GM21737 (cell line): ENCODE data around the gene MAGI2.

Source experiments
- ATAC-seq: cut with Tn5 transposase; IDR thresholded peaks from one replicate; pipeline ENCODE4 v1.9.1; 2021; ENCODE audit warnings: mild to moderate bottlenecking, moderate library complexity; ENCODE audit not compliant: unreplicated experiment

The MAGI2 gene

DNA sequence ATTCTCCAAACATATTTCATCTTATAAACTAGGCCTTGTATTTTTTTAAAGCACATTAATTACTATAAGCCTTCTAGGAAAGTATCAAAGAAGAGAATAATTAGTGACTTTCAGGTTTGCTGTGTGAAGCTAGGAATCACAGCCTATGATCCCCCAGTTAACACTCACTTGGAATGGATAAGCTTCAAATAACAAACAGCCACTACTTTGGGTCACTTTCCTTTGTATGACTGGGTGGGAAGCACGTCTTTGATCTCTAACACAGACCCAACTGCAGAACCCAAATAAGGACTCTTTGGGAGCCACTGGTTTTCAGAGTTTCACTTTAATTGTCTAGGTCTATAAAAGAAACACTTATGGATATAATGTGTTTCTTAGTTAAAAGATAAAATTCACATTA is 769.3 kb downstream of the MAGI2 start:
- ATAC-seq: no peak

DNA sequence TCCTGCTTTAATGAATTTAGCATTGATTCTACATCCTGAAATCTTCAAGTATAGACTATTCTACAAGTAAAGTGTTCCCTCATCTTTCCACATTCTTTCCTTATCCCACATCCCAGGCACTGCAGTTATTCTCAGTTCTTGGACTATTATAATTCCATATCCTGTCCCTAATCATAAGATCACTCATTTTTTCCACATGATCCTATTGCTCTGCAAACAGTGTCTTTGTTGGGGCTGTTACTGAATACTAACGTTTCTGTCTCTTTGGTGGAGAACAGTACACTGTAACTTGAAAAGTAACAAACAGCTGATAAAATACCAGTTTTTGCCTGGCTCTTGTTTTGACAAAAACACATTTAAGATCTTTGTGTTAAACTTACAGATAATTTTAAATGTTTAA is 769.9 kb downstream of the MAGI2 start:
- ATAC-seq: no peak

DNA sequence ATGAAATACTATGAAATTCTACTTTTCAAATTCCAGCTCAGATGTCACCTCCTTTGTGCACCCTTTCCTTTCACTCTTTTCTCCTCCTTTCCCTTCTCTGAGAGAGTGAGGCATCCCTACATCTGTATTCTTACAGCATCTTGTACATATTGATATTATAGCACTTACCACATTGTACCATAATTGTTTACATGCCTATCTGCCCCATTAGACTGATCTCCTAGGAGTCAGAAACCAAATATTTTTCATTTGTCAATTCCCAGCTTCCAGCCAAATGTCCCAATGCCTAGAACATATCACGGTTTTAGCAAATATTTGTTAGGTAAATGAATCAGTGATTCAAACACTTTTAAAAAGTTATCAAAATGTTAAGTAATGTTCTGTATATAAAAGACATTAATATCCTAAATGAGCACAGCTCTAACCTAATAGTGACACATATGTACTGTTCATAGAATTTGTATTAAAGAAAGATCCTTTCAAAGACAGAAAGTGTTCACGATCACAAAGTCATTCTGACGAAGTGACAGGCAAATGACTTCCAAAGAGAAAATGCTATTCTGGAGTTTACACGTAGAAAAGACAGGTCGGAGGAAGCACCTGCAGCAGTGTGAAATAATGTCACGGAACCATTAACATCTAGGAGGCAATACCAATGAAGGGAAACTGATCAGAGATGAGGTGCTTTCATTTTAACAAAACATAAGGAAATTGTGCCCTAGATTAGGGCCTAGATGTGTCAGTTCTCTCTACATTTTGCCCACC is 774.2 kb downstream of the MAGI2 start:
- no peak for ATAC-seq

DNA sequence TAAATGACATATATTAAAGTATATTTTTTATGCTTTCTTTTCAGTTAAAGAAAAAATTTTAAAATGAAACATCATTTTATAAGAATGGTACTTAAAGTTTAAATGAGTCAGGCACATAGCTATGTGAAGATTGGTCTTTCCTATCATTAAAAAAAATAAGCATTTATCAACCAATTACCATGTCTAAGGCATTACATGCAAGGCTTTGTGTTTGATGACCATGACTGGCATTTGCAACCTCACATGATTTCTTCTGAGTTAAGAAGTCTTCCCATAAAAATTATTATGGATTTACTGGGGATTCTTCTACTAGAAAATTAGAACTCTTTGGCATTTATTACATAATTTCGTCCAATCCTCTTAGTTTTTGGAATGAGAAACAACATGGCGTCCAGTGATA is 776.1 kb downstream of the MAGI2 start:
- ATAC-seq: no peak

DNA sequence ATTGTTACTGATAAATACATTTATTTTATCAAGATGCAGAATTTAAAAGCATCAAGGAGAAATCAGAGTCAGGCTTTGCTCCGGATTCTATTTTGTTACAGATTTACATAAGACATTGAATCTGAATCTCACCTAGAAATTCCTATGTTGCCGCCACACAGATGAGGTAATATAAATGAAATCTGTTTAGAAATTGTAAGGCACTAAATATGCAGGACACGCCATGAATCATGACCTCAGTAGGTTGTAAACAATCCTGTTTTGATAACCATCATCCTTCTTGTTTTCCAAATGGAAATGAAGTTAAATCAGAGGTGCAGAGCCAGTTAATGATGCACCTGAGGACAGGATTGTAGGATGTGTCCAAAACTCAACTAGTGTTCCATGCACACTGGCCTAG is 778.0 kb downstream of the MAGI2 start:
- no peak for ATAC-seq

DNA sequence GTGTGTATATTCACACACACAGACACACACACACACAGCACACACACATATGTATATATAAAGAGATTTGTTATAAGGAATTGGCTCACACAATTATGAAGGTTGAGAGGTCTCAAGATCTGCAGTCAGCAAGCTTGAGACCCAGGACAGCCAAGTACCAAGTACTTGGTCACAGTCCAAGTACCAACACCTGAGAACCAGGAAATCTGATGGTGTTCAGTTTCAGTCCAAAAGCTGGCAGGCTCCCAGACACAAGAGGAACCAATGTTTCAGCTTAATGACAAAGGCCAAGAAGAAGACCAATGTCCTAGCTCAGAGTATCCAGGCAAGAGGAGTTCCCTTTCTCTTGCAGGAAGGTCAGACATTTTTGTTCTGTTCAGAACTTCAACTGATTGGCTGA is 780.2 kb downstream of the MAGI2 start:
- no peak for ATAC-seq

DNA sequence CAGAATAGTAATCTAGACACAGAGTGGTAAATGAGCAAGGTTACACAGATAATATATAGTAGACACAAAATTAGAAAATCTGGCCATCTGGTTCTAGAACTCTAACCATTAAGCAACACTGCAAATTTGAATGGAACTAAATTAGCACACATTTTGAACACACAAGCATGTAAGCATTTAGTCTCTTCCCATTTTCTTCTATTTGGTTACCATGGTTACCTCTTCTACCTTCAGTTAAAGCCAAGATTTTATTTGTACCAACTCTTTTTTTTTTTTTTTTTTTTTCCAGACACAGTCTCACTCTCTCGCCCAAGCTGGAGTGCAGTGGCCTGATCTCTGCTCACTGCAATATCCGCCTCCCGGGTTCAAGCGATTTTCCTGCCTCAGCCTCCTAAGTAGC is 790.5 kb downstream of the MAGI2 start:
- no peak for ATAC-seq

DNA sequence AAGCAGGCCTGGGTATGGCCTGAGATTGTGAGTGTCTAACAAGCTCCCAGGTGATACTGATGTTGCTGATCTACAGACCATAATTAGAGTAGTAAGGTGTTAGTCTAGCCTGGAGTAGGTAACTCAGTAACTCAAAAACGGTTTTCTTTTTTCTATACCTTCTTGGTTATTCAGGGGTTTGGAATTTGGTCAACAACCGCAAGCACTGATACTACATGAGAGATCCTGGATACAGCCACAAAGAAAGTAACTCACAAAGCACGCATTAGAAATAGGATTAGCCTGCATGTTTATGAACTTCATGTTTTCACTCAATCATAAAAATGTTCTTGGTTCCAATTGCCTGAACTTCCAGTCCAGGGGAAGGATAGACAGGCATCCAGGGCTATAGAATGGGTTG is 803.5 kb downstream of the MAGI2 start:
- no peak for ATAC-seq

DNA sequence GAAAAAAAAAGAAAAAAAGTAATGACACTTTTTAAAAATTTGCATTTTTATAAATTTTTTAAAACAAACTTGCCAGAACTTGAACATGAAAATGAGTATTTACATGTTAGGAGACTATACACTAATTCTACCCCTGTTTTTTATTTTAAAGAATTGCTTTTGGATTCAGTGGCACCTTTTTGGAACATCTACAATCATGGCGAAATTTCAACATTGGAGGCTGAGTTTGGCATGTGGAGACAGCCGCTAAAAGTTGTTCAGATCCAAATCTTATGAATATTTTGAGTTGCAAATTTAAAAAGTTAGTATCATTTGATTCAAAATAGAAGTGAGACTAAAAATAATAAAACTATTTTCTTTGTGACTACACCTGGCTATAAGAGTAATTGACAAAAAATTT is 804.2 kb downstream of the MAGI2 start:
- no peak for ATAC-seq

DNA sequence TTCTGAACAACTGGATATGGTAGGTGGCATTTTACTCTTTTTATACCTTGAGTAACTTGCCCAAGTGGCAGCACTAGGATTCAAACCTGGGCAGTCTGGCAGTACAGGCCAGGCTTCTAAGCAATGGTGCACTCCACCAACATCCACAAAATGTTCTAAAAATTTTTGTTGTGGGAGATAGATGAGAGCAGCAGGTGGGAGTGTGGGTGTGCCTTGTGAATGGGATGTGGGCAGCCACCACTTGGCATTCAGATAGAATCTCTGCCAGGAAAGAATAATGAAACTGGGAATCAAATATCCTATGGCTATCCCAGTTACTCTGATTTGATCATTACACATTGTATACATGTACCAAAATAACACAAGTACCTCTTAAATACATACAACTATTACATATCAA is 810.7 kb downstream of the MAGI2 start:
- ATAC-seq: no peak

DNA sequence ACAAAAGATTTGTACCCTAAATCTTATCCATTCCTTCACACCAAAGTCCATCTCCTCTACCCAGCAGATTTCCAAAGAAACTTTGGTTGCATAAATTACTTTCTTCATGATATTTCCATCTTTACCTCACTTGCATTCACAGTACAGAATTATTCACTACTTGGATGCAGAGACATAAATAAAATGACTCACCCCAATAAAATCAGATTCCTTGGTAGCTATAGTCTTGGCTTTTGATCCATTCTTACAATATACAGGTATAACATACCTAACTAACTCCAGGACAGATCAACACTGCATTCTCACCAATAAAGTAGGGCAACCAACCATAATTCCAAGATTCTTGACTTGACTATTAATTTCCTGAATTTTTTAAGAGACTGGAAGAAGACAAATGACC is 815.1 kb downstream of the MAGI2 start:
- ATAC-seq: no peak

DNA sequence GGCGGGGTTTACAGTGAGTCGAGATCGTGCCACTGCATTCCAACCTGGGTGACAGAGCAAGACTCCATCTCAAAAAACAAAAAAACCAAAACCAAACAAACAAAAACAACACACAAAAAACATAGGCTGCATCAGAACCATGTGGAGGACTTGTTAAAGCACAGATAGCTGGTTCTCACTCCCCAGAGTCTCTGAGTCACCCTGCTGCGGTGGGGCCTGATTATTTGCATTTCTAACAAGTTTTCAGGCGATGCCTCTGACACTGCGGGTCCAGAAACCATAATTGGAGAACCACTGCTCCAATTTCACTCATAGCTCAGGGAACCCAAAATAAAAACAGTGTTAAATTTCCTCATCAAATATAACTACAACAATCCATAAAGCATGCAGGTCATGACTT is 816.7 kb downstream of the MAGI2 start:
- ATAC-seq: no peak

DNA sequence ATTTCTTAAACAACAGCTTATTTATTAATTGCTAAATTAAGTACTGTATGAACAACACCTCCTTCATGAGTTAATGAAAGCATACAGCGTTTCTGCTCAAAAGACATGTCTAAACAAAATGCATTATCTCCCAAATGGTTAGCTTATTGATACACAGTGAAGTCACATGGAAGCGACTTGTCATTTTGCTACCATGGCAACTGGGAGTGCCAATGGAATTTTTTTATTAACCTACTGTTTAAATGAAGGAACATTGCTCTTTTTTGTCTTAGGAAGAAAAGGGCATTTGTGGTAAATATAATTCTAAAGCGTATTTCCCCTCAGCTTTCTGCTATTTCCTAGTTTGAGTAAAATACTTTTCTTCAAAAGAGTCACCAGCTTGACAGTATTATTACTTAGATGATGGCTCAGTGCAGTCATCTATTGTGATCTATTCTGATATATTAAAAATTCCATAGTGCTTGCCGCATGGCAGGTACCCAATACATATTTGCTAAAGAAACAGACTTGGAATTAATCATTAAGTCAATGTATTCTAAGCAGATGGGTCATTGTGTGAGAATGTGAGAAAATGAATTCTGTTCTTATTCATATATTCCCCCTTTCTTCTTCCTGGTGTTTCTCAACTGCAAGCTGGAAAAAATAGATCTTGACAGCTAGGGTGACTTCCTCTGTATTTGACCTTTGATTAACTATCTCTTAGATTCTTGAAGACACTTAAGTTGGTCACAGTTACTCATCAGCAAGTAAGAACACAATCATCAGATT is 818.3 kb downstream of the MAGI2 start:
- ATAC-seq: no peak

DNA sequence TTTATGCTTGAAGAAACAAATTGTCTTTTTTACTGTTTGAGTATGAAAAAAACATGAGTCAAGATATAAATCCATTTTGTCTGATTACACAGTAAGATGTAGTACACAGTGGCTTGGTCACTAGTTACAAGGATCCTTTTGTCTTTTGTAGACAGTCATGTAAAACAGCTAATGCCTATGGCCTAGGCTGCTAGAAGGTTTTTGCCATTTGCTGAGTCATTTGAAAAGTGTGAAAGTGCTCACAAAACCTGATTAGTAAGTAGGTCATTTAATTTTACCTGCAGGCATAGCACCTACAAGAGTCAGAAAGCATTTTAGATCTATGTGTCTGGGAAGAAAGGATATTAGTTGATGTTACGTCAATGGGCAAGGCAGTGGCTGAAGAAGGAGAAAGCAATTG is 819.4 kb downstream of the MAGI2 start:
- no peak for ATAC-seq

DNA sequence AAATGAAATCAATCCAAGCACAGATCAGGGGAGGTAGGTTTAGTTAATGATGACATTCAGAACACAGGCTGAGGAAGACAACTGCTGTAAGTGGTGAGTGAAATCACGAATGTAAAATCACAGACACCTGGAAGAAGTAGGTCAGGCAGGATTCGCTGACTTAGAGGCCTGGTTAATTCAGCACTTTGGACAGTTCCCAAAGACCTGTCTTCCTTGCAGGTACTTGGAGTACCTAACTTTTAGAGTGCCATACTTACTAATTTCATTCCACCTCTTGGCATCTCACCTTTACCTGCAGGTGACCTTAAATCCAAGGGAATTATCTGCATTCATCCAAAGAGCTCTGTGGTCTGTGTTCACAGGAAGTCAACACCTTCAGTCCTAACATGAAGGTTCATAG is 832.5 kb downstream of the MAGI2 start:
- no peak for ATAC-seq

DNA sequence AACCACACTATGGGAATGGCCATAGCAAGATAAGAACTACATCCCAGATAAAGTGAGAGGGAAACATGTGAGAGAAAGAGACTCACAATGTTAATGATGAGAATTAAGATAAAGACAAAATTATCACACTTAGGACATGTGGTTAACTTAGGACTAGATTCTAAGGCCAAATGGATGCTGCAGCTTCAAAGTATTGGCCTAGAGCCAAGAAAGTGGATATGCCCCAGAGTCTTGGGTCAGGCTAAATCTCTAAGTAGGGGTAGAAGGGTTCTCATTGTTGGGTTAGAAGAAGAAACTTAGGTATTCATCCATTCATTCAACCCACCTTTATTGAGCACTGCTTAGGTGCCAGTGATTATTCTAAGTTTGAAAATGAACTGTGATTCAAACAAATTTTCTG is 836.9 kb downstream of the MAGI2 start:
- ATAC-seq: no peak

DNA sequence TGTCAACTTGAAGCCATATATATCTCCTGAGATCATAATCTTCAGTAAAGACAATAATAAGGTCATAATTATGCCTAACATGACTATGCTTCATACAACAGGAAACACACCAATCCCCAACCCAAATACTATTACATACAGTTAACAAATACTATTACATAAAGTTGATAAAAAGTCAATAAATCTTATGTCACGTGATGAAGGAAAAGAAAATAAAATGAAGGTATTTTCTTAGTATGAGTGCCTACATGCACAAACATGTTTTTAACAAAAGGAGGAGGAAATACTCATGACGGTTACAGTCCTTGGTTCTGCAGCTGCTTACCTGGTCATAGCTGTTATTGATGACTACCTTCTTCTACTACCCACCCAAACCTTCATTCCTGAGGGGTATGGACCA is 844.2 kb downstream of the MAGI2 start:
- ATAC-seq: no peak

DNA sequence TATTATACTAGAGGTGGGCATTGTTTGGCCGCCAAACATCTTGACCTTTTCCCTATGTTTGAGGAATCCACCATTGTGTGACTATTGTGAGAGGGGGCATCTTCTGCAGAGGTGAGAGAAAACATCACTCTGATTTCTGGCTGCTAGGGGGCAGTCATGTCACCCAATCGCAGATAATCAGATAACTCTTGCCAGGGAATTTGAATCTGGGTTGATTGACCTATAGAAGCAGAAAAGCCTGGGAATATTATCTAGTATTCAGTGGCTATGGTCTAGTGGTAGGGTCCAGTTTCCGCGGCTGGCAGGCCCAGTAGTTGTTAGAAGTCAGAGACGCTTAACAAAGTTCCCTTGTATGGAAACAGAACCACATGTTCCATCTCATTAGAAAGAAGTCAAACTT is 846.4 kb downstream of the MAGI2 start:
- ATAC-seq: no peak

DNA sequence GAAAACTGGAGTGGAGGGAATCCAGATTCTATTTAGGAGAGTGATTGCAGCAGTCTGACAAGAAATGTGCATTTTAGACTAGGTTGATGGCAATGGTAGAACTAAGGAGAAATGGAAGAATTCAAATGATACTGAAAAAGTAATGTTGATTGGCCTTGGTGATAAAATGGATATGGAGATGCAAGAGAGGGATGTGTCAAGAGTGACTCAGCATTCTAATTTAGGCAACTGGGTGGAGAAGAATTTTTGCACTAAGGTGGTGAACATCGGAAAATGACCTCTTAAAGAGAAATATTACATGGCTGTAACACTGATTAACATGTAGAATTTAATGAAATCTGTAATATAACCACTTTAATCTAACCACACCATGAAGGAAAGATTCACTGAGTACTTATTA is 848.3 kb downstream of the MAGI2 start:
- no peak for ATAC-seq

DNA sequence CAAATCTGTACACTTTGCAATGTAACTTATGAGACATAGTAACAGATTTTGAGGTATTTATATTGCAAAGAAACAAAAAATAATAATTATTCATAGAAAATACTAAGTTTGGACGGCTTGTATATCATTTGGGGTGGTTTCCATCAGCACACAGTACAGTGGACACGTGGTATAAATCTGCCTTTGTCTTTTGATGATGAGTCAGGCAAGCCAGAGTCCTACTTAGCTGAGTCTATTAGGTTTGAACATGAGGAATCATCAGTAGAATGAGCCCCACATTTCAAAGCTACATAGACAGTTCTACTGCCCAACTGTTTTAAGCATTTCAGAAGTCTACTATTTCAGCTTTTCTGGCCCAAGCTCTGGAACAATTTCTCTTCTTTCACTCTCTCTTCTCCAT is 851.7 kb downstream of the MAGI2 start:
- no peak for ATAC-seq

DNA sequence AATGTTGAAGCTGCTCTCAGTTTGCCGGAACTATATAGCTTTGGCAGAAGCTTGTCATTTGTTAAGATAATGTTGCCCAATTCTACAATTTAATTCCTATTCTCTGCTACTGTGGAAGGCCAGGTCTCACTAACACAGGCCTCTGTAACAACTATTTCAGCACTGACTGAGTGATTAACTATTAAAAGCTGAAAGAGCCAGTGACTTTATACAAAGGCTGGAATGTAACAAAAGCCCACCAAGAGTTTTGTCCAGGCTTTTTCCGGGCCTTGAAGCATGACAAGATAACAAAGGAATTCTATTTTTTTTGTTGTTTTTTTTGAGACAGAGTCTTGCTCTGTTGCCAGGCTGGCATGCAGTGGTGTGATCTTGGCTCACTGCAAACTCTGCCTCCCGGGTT is 859.3 kb downstream of the MAGI2 start:
- ATAC-seq: no peak

DNA sequence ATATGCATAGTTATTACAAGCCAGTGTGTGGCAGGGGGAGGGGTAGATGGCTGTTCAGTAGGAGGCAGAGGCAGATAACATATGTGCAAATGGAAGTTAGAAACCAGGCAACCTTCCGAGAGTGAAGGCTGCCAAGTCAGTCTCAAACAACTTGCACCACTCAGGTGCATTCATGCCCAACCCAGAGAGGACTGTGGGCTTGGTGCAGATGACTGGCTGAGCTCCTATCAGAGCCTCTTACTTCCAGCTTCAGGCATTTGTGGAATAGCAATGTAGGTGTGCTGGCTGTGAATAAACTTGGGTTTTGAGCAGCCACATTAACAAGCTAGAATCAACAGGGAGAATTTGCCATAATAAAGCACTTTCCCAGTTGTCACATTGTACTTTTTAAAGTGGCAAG is 865.1 kb downstream of the MAGI2 start:
- ATAC-seq: no peak
